GM18867 (cell line): ENCODE results near the gene ADD2.
"Not testable (repeated sequence)": the region's sequence is repeated elsewhere in the genome, so short reads cannot be mapped to it uniquely, and the experiment has no call there.

Source experiments
- ATAC-seq: cut with Tn5 transposase; IDR thresholded peaks from one replicate; pipeline ENCODE4 v1.9.1; 2021; ENCODE audit warnings: mild to moderate bottlenecking, moderate library complexity; ENCODE audit not compliant: unreplicated experiment

Gene ADD2

GRCh38 chr2:70648961-70649360, 119.0 kb downstream of the ADD2 start:
- no peak for ATAC-seq

- peak; percentile 66 for ATAC-seq
Measured at GRCh38 chr2:70647873-70648481, 120.0 kb downstream of the ADD2 start.

GRCh38 chr2:70646420-70646818, 121.6 kb downstream of the ADD2 start:
- ATAC-seq = no peak

- ATAC-seq = no peak
Measured at GRCh38 chr2:70645733-70646419, 122.1 kb downstream of the ADD2 start.

- no peak for ATAC-seq
Measured at GRCh38 chr2:70643715-70644114, 124.3 kb downstream of the ADD2 start.

- ATAC-seq = no peak
Measured at GRCh38 chr2:70641263-70641784, 126.7 kb downstream of the ADD2 start.

GRCh38 chr2:70639841-70640436, 128.1 kb downstream of the ADD2 start:
- no peak for ATAC-seq

- ATAC-seq = no peak
Measured at GRCh38 chr2:70638561-70638960, 129.4 kb downstream of the ADD2 start.

- ATAC-seq = no peak
Measured at GRCh38 chr2:70633508-70633907, 134.5 kb downstream of the ADD2 start.

- ATAC-seq = no peak
Measured at GRCh38 chr2:70632966-70633365, 135.0 kb downstream of the ADD2 start.

- ATAC-seq = no peak
Measured at GRCh38 chr2:70632388-70632787, 135.6 kb downstream of the ADD2 start.

GRCh38 chr2:70630761-70631160, 137.2 kb downstream of the ADD2 start:
- no peak for ATAC-seq

GRCh38 chr2:70627211-70627898, 140.6 kb downstream of the ADD2 start:
- ATAC-seq = no peak

GRCh38 chr2:70626254-70626990, 141.6 kb downstream of the ADD2 start:
- ATAC-seq = no peak

GRCh38 chr2:70621536-70621935, 146.5 kb downstream of the ADD2 start:
- not testable (repeated sequence) for ATAC-seq

GRCh38 chr2:70620020-70620419, 148.0 kb downstream of the ADD2 start:
- no peak for ATAC-seq

- no peak for ATAC-seq
Measured at GRCh38 chr2:70619167-70619566, 148.8 kb downstream of the ADD2 start.

- ATAC-seq = no peak
Measured at GRCh38 chr2:70616168-70616694, 151.8 kb downstream of the ADD2 start.

- no peak for ATAC-seq
Measured at GRCh38 chr2:70615222-70615621, 152.8 kb downstream of the ADD2 start.

GRCh38 chr2:70613521-70613920, 154.5 kb downstream of the ADD2 start:
- ATAC-seq = no peak

GRCh38 chr2:70612574-70612973, 155.4 kb downstream of the ADD2 start:
- ATAC-seq = no peak
